ENCODE data around the gene SFMBT2.
"Not testable (repeated sequence)": the region's sequence is repeated elsewhere in the genome, so short reads cannot be mapped to it uniquely, and the experiment has no call there.

Gene SFMBT2

DNA sequence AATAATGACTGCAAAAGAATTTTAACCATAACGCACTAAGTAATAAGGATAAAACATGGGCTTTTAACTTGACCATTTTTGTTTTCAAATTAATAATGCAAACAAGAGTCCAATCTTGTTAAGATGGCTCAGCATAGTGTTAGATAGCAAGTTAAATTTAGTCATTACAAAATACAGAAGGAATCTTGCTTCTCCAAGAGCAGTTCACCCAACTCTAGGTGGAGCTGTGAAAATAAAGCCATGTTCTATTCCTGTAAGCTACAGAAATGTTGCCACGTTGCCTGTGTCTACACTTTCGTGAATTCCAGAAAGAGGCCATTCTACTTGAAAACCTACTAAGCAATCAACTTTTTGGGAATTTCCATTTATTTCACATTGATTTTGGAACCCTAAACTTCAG, 191.9 kb downstream of the SFMBT2 start:
- DNase-seq (no peak), ATAC-seq (no peak)

DNA sequence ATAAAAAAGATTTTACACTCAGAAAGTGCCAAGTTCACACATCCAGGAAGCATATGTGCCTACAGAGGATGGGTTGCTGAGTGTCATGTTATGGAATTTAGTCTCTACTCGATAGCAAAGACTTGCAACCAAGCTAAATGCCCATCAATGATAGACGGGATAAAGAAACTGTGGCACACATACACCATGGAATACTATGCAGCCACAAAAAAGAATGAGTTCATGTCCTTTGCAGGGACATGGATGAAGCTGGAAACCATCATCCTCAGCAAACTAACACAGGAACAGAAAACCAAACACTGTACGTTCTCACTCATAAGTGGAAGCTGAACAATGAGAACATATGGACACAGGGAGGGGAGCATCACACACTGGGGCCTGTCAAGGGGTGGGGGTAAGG, 198.1 kb downstream of the SFMBT2 start:
- ATAC-seq, DNase-seq: not testable (repeated sequence)

DNA sequence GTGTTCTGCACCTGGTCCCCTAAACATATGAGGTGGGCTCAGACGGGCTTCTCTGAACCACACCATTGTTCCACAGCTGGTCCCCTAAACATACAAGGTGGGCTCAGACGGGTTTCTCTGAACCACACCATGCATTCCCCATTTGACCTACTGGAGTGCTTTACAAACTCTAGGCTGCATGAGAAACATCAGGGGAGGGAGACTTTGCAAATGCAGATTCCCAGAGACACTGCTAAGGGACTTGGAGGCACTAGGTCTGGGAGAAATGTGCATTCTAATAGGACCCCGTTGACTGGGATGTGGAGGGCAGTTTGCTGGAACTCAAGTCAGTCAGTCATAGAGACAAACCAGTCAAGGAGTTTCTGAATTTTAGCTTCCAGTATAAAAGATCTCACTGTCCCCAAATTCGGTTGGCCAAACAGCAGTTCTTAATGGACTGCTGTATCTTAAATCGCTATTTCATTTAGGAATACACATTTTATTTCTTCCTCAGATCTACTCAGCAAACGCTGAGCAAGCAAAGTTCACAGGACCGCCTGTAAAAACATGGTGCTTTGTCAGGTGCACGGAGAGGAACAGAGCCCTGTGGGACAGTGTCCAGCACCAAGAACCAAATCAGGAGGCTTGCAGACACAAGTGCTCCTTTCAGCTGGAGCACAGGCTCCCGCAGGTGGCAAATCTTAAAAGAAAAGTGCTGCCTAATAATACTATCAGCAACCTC, 198.8 kb downstream of the SFMBT2 start:
- no peak for ATAC-seq

DNA sequence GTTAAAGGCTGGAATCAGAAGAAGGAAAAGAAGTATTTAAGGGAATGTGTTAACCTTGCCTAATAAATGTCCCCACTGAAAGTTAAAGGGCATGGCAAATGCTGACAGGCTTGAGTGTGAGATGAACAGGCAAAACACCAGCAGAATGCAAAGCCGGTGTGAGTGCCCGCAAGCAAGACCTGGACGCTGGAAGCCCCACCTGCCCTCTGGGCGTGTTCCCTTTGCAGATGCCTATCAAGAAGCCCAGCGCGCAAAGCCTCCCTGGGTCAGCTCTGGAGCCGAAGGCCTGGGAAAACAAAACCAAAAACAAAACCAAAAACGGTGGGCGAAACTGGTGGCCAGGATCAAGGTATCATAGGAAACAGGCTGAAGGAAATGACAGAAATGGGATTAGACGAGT, 200.3 kb downstream of the SFMBT2 start:
- DNase-seq (no peak), ATAC-seq (no peak)

More for the DNA sequence above, 198.8 kb downstream of the SFMBT2 start:
- no peak for DNase-seq

DNA sequence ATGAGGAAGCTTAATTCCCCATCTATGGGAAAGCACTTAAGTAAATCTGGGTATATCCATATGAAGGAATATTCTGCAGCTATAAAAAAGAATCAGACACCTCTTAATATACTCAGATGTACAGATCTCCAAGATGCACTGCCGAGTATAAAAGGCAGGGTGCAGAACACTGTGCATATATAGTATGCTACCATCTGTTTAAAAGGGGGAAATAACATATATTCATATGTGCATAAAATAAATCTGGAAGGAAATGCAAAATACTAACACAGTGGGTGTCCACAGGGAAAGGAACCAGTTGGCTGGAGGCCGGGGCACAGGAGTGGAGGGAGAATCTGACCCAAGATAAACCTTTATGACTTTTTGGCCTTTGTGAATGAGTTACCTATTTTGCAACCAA, 201.4 kb downstream of the SFMBT2 start:
- no peak for DNase-seq

DNA sequence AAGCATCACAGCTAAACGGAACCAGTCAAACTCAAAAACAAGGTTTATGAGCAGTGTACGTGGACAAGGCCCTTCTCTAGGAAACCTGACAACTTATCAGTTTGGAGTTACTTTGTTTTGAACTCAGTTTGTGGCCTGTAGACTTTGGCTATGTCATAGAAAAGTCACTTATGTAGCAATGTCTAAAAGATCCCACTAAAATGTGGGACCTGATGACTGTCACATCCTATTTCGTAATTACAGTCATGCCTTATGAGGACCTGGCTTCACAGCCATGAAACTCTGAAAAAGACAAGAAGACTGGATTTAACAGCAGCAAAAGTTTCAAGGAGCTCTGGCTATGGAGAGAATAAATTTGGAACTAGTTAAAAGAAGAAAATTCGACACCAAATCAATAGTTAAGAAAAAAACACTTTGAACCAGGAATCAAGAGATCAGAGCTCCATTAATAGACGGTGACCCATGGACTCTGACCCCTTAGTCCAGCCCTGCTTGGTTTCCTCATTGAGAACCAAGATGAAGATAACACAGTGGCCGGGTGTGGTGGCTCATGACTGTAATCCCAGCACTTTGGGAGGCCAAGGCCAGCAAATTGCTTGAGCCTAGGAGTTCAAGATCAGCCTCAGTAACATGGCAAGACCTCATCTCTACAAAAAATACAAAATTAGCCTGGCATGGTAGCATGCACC, 204.3 kb downstream of the SFMBT2 start:
- ATAC-seq, result no peak
- no peak for DNase-seq

More for the DNA sequence above, 201.4 kb downstream of the SFMBT2 start:
- no peak for ATAC-seq

DNA sequence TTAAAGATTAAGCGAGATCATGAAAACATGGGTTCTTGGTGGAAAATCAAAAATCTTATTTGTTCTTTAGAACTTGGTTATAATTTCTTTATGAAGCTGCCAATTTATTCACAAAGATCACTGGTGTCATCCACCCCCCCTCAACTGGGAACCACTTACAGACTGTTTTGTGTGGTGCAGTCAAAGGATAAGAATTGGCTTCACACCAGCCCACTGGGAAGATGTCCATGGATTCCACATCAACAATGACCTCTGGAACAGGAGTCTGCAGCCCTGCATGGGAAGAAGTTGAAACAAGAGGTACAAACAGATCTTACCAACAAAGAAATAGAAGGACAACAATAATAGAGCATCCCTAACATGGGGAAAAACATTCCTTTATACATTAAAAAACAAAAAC, 205.2 kb downstream of the SFMBT2 start:
- no peak for ATAC-seq
- no peak for DNase-seq

DNA sequence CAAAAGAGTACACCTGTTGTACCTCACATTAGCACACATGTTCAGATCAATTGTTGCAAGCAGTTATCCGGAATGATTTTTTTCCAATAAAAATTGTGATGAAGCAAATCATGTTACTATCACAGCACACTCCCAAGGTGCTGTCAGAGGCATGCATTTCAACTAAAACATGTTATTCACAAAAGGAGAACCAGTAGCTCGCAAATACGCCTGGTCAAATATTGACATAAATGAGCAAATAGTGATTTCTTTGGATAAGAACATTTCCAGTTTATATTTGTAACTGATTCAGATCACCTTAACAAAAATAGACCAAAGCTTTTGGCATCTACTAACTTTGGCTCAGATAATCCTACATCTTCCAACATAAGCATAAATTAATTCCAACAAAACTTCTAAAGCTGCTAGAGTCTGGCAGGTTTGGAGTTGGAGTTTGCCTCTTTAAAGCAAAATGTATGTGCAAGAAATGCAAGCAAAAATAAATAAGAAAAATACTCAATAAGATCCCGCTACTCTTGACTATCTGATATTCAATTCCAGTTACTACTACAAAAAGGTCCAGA, 208.0 kb downstream of the SFMBT2 start:
- DNase-seq (no peak), ATAC-seq (no peak)

DNA sequence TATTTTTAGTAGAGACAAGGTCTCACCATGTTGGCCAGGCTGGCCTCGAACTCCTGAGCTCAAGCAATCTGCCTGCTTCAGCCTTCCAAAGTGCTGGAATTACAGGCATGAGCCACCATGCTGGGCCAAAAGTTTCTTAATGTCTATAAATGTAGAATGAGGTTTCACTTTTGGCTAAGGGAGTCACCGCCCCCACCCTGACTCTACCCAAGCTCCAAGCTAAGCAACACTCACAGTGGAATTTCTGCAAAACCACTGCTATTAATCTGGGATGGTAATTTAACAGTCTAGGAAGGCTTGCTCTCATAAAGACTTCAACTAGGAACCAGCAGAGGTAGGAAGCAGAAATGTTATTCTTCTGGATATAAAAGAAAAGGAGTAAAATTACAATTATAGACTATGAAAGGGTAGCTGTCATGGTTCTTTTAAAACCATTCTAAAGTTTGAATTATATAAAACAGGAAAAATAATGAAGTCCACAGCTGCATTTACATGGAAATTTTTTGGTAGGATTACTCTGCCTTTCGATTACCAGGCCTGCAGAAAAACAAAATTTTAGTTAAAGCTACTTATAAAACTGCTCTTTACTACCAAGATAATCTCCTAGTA, 211.6 kb downstream of the SFMBT2 start:
- DNase-seq, result no peak
- ATAC-seq, result no peak

DNA sequence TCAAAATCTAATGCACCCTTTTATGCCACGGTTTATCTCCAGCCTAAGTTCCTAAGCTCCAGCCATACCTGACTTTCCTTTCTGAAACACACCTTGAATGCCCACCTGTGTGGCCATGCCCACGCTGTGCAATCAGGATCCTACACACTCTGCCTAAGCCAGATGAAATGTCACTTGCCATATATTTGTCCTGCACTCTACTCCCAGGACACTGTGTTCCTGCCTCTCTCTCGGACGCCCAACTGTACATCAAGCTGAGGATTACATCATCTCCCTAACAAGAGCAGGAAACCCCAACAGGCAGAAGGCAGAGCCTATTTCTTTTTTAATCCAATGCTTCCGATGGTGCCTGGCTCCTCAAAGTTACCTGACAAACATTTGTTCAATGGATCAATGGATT, 214.6 kb downstream of the SFMBT2 start:
- ATAC-seq (no peak), DNase-seq (no peak)

DNA sequence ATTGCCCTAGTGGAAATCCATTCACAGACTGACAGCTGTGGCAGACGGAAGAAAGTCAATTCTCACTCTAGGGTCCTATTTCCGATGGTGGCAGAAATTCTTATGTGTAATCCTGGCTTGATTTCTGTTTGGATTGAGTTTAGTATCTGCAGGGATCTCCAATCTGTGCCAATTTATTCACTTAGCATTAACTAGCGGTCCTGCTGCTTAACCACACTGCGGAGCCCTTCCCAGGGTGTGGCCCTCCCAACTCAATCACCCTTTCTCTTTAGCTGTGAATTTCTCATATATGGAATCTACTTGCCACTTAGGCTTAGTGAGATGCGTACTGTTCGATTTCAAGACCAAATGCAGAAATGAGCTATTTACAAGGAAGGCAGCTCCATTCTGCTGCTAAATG, 215.7 kb downstream of the SFMBT2 start:
- ATAC-seq (no peak), DNase-seq (no peak)

DNA sequence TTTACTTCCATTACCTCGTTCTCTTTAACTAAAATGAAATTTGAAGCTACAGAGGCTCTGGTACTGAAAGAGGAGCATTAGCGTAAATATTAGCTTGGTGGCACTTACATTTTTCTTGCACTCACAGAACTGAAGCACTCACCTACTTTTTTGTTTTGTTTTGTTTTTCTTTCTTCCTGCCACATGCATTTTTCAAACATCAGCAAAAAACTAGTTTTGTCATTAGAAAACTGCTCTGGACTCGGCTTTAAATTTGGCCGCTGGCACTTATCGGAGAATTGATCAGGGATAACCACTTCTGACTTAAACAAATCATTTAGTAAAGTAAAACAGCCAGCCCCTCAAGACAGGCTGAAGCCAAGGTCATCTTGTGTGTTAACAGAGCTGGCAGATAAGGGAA, 216.3 kb downstream of the SFMBT2 start:
- no peak for ATAC-seq
- no peak for DNase-seq

DNA sequence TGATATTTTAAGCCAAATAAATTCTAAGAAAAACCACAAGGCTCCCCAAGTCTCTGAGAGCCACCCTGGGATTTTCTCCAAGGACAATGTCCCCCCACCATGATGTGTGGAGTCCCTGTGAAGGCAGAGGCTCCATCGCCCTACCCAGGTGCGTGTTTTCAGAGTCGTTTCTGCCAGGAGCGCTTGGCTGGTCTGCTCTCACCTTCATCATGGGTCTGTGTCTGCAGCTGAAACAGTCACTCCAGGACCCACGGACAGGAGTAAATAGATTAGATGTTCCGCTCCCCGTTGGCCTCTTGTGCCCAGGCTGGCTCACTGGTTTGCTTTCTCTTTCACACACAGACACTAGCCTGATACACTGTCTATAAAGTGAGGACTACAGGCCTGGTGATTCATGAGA, 217.5 kb downstream of the SFMBT2 start:
- ATAC-seq, result peak; percentile 86

DNA sequence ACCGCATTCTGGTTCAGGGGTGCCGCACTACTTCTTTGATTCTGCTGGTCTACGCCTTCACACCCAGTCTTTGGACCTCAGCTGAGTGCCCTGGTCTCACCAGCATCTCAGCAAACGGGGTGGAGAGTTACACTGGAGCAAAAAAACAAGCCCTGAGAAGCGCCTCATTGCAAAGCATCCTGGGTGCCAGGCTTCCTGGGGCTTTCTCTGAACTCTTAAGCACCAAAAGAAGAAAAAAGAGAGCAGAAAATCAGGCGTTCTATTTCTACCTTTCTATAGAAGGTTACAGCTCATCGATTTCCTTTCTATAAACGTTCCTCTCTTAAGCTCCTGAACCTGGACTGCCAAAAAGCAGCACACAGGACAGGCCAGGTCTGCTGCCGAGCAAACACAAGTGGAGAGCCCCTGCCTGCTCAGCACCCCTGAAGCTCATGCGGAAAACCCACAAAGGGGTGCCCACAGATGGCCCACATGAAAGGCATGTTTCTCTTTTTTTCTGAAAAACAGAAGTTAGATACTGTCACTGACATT, 217.9 kb downstream of the SFMBT2 start:
- DNase-seq (peak; percentile 68), ATAC-seq (peak; percentile 85)

More for the DNA sequence above, 217.5 kb downstream of the SFMBT2 start:
- peak; percentile 43 for DNase-seq

DNA sequence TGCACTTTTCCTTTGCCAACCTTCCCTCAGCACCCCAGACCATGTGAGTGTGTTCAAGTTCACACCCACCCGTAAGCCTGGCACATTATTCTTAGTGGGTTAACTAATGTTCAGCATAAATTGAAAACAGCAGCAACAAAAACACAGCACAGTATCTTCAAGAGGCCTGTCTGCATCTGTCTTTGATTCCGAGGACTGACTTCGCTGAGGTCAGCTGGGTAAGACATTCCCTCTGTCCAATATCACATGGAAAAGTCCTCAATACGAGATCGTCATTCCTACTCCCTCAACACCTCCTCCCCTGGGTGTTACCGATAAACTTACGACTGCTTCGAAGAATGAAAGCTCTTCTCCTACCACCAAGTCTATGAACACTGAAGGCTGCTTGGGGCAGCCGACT, 218.8 kb downstream of the SFMBT2 start:
- no peak for DNase-seq
- ATAC-seq, result no peak

DNA sequence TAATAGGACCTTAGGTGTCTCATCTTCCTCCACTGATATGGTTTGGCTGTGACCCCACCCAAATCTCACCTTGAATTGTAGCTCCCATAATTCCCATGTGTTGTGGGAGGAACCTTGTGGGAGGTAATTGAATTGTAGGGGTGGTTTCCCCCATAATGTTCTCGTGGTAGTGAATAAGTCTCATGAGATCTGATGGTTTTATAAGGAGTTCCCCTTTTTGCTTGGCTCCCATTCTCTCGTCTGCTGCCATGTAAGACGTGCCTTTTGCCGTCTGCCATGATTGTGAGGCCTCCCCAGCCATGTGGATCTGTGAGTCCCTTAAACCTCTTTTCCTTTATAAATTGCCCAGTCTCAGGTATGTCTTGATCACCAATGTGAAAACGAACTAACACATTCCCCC, 220.1 kb downstream of the SFMBT2 start:
- not testable (repeated sequence) for DNase-seq

DNA sequence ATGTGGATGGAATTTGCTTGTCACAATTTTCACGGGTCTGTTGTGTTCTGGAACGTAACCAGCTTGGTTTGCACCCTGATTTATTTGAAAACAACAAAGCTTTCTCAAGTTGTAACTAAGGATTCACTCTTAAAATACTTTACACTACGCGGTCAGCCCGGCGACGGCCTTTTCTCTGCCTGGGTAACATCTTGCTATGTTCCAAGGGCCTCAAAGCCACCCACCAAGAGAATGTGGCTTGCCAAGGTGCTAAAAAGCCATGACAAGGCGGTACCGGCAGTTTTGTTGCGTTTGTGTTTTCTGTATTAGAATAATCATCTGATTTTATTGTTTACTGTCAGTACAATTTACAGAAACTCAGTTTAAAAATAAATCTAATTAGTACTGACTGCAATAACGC, 220.9 kb downstream of the SFMBT2 start:
- ATAC-seq (no peak), DNase-seq (no peak)

More for the DNA sequence above, 220.1 kb downstream of the SFMBT2 start:
- not testable (repeated sequence) for ATAC-seq

DNA sequence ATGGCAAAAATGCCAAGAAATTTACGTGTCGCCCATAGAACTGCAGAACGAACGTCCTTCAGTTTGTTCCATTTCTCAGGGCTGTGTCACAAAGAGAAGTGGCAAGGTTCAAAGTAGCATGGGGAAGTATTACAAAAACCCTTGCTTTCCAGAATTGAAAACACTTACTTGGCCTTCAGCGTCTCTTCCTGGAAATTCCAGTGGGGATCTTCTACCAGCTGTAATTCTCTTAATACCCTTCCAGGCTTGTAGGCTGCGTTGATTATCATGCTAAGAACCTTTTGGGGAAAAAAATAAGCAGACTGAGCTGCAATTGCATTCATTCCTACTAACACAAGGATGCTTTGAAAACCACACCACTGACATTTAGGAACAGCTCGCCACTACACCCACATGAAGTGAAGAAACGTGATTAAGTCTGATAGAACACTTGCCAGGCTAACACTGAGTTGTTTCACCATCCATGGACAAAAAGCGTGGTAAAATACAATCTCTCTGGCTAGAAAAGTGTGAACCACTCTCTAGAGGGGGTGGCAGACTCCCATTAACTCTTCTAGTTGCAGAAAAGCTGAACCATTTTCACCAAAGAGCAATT, 222.3 kb downstream of the SFMBT2 start:
- no peak for ATAC-seq
- DNase-seq, result no peak

DNA sequence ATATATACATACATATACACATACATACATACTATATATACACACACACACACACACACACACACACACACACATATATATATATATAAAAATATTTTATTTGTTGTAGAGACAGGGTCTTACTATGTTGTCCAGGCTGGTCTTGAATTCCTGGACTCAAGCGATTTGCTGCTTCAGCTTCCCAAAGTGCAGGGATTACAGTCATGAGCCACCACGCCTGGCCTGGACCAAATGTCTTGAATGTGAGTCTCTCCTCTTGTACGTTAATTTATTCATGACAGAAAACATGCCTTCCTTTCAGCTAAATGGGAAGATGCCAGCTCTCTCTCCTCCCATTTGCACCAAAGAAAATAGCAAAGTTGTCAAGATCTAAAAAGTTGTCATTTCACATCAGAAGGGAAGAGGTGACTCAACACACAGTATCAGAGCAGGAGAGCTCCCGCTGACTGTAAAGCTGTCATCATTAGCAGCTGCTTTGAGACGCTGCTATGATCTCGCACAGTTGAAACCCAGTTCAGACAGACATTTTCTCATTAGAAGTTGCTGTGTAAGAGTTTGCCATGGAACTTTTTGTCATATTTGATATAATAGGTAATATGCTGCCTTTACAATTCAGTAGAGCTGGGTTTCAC, 224.3 kb downstream of the SFMBT2 start:
- DNase-seq (no peak), ATAC-seq (peak; percentile 70)

DNA sequence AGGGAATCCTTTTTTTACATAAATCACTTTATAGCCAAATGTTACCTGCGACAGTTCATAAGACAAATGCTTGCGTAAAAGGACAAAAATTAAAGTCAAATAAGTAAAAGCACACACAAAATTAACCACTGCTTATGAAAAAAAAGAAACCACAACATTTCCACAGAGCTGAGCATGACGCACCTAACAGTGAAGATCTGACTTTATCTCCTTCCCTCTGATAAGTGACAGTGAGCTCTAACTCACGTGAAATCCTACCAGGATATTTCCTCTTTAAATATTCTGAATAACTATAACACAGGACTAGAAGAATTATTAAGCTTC, 225.5 kb downstream of the SFMBT2 start:
- ATAC-seq, result peak; percentile 38

DNA sequence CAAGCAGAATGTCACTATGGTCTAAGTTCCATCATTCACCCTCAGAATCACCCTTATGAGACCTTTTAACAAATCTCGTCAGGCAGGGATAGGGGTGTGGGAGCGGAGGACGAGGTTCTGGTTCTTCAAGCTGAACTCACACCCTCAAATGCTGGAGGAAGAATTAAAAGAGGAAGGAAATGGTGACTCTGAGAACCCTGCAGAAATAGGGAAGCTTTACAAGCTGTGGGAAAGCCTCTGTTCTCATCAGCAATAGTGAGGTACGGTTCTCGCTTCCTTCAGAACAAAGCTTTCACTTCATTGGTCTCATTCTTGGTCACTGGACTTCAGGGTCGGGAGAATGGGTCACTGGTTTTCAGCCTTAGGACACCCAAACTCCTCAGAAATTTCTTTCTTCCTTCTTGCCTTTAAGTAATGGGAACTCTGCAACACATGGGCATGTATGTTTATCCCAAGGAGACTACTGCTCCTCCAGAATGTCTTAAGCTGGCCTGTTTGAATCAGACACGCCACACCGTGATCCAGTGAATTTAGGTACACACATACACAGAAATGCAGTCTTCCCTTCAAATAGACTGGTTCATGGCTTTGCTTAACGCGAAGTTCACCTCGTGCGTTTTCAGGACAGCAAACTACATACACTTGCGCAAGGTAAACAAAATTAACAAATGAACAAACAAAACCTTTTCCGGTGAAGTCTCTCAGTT, 226.0 kb downstream of the SFMBT2 start:
- DNase-seq (no peak), ATAC-seq (no peak)

More for the DNA sequence above, 225.5 kb downstream of the SFMBT2 start:
- no peak for DNase-seq
